NCI-H2196 (cell line): ENCODE results near the gene MDP1.
A peak's percentile ranks its signal among the peaks of the same experiment; 100 is the strongest.
"Not testable (repeated sequence)": the region's sequence is repeated elsewhere in the genome, so short reads cannot be mapped to it uniquely, and the experiment has no call there.

Source experiments
- DNase-seq: peaks from one replicate; lab custom pipeline; 2025; ENCODE audit not compliant: unreplicated experiment; lab: John Stamatoyannopoulos, UW

MDP1 gene

GRCh38 chr14:24232121-24232644, 16.3 kb upstream of the MDP1 start, which contains the start of gene NEDD8:
Gene NEDD8 (minus strand): TSS chr14:24232367. CDS start chr14:24232267, 100 bp downstream.
- DNase-seq = peak; percentile 87

GRCh38 chr14:24231263-24232120, 15.6 kb upstream of the MDP1 start:
- DNase-seq = no peak

- DNase-seq = no peak
Observed at GRCh38 chr14:24228902-24229301, 13.0 kb upstream of the MDP1 start.

- DNase-seq = no peak
Observed at GRCh38 chr14:24226473-24226872, 10.6 kb upstream of the MDP1 start.

GRCh38 chr14:24224618-24225071, 8.8 kb upstream of the MDP1 start:
- DNase-seq = no peak

- DNase-seq = not testable (repeated sequence)
Observed at GRCh38 chr14:24222987-24223386, 7.1 kb upstream of the MDP1 start.

- no peak for DNase-seq
Observed at GRCh38 chr14:24219521-24219920, 3.7 kb upstream of the MDP1 start.

- no peak for DNase-seq
Observed at GRCh38 chr14:24219080-24219479, 3.2 kb upstream of the MDP1 start.

- DNase-seq = not testable (repeated sequence)
Observed at GRCh38 chr14:24216876-24217275, 1.0 kb upstream of the MDP1 start.

- no peak for DNase-seq
Observed at GRCh38 chr14:24216345-24216699, 456 bp upstream of the MDP1 start.

- DNase-seq = no peak
Observed at GRCh38 chr14:24213866-24214662, 1.8 kb downstream of the MDP1 start.

GRCh38 chr14:24212924-24213865, 2.7 kb downstream of the MDP1 start, which contains the start of gene CHMP4A:
Gene CHMP4A (minus strand): TSS chr14:24213488. CDS start chr14:24213439, 49 bp downstream.
- DNase-seq = peak; percentile 96

- DNase-seq = no peak
Observed at GRCh38 chr14:24211311-24211710, 4.6 kb downstream of the MDP1 start.

GRCh38 chr14:24207625-24208024, 8.2 kb downstream of the MDP1 start:
- no peak for DNase-seq

- no peak for DNase-seq
Observed at GRCh38 chr14:24207104-24207551, 8.7 kb downstream of the MDP1 start.

GRCh38 chr14:24206260-24207103, 9.4 kb downstream of the MDP1 start:
- no peak for DNase-seq

- DNase-seq = no peak
Observed at GRCh38 chr14:24204163-24205146, 11.4 kb downstream of the MDP1 start.

- DNase-seq = not testable (repeated sequence)
Observed at GRCh38 chr14:24203249-24203886, 12.5 kb downstream of the MDP1 start.
